Activated gamma-delta T cell treated with anti-CD3 and anti-CD28 coated beads, Interleukin-2, amount 50 U/mL, for 16 hours (primary cell): ENCODE results near the gene PRR29.
A peak's percentile ranks its signal among the peaks of the same experiment; 100 is the strongest.

Experiments
- DNase-seq: peaks from one replicate; pipeline ENCODE4 v3.0.0-alpha.2; 2020; ENCODE audit warnings: low read depth

PRR29 gene

GRCh38 chr17:63998050-63998720 lies at the start of gene PRR29:
PRR29 (plus strand) TSS chr17:63998351; CDS start chr17:63998365, 14 bp downstream.
- peak; percentile 58 for DNase-seq

GRCh38 chr17:63948521-63948920 lies 49.6 kb upstream of the PRR29 start:
- no peak for DNase-seq

GRCh38 chr17:63949576-63950250 lies 48.4 kb upstream of the PRR29 start:
- DNase-seq = no peak

- DNase-seq = no peak
Observed at GRCh38 chr17:63950940-63951907, 46.9 kb upstream of the PRR29 start.

GRCh38 chr17:63954402-63955063 lies 43.6 kb upstream of the PRR29 start:
- peak; percentile 26 for DNase-seq

- no peak for DNase-seq
Observed at GRCh38 chr17:63955232-63955631, 42.9 kb upstream of the PRR29 start.

- DNase-seq = no peak
Observed at GRCh38 chr17:63955791-63956190, 42.4 kb upstream of the PRR29 start.

- DNase-seq = no peak
Observed at GRCh38 chr17:63956296-63956920, 41.7 kb upstream of the PRR29 start.

GRCh38 chr17:63960006-63960405 lies 38.1 kb upstream of the PRR29 start:
- no peak for DNase-seq

- DNase-seq = no peak
Observed at GRCh38 chr17:63960430-63960829, 37.7 kb upstream of the PRR29 start.

- DNase-seq = no peak
Observed at GRCh38 chr17:63961355-63962212, 36.6 kb upstream of the PRR29 start.

GRCh38 chr17:63962298-63962744 lies 35.8 kb upstream of the PRR29 start:
- no peak for DNase-seq

GRCh38 chr17:63963123-63963522 lies 35.0 kb upstream of the PRR29 start:
- no peak for DNase-seq

- DNase-seq = peak; percentile 39
Observed at GRCh38 chr17:63966646-63967264, 31.4 kb upstream of the PRR29 start.

GRCh38 chr17:63967953-63968352 lies 30.2 kb upstream of the PRR29 start:
- DNase-seq = no peak

- DNase-seq = no peak
Observed at GRCh38 chr17:63969278-63969677, 28.9 kb upstream of the PRR29 start.

GRCh38 chr17:63972796-63973195 lies 25.4 kb upstream of the PRR29 start, which contains the start of gene SCN4A:
SCN4A (minus strand) TSS chr17:63972918; CDS start chr17:63972841, 77 bp downstream.
- no peak for DNase-seq

GRCh38 chr17:63973247-63973646 lies 24.9 kb upstream of the PRR29 start:
- no peak for DNase-seq

- DNase-seq = no peak
Observed at GRCh38 chr17:63973930-63974593, 24.1 kb upstream of the PRR29 start.
